HL-60 (cell line): Measurements from ENCODE around the gene SSH2.

Source experiments
- DNase-seq, 2 experiments: peaks; one replicate each; pipeline ENCODE4 v3.0.0-alpha.2; 2010 to 2020; ENCODE audit warnings: low read depth in 1 of 2, low spot score in 1 of 2
- H3K27ac ChIP-seq: fragments of 250-450 bp; sonication (Bioruptor Pico); replicated peaks from 2 replicates; pipeline ENCODE4 v1.5.1; 2020; ENCODE audit warnings: mild to moderate bottlenecking, moderate library complexity
- H3K27me3 ChIP-seq: fragments of 250-450 bp; sonication (Bioruptor Pico); 2 replicates; pipeline ENCODE4 v1.5.1; 2021; ENCODE audit warnings: mild to moderate bottlenecking, moderate library complexity; ENCODE audit not compliant: insufficient read depth, poor library complexity, severe bottlenecking
- H3K4me3 ChIP-seq: replicated peaks from 2 replicates; pipeline ENCODE4 v1.5.1; 2011; ENCODE audit warnings: mild to moderate bottlenecking, control low read depth, low read length; ENCODE audit not compliant: insufficient read depth
- GABPA ChIP-seq: IDR thresholded peaks from 2 replicates; pipeline ENCODE4 v1.6.1; 2012; ENCODE audit warnings: low read depth
- POLR2AphosphoS5 ChIP-seq: IDR thresholded peaks from 2 replicates; pipeline ENCODE4 v1.6.1; 2012; ENCODE audit warnings: low read depth
- SPI1 ChIP-seq: IDR thresholded peaks from 2 replicates; pipeline ENCODE4 v1.6.1; 2012; ENCODE audit warnings: low read depth, mild to moderate bottlenecking, borderline replicate concordance
- TF ChIP-seq, protein P1 (sequence below): IDR thresholded peaks from 2 replicates; pipeline ENCODE4 v1.6.1; 2012; ENCODE audit warnings: low read depth; ENCODE audit not compliant: insufficient replicate concordance
- TF ChIP-seq, protein P2 (sequence below): IDR thresholded peaks from one replicate; pipeline ENCODE4 v1.5.1; 2011; ENCODE audit warnings: low read length, control low read depth, inconsistent platforms; ENCODE audit not compliant: insufficient read depth

The SSH2 gene

DNA sequence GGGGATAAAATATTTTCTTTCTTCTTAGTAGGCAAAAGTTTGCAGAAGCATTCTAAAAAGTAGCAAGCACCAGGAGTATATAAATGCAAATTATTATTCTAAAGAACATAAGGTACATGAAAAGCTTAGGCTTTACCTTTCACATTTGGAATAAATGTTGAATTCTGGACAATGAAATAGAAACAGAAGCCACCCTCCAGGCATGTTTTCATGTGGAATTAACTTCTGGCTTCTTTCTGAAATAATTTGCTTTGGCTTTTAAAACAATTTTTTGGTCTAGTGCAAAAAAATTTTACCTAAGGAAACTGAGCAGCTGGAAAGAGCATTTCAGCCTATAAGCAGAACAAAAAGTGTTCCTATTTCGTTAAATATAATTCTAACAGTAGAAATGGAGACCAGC lies 197.8 kb downstream of the SSH2 start:
- H3K27ac ChIP-seq, result no peak overlapping the region
- no peak for TF ChIP-seq POLR2AphosphoS5
- TF ChIP-seq, protein P1, sequence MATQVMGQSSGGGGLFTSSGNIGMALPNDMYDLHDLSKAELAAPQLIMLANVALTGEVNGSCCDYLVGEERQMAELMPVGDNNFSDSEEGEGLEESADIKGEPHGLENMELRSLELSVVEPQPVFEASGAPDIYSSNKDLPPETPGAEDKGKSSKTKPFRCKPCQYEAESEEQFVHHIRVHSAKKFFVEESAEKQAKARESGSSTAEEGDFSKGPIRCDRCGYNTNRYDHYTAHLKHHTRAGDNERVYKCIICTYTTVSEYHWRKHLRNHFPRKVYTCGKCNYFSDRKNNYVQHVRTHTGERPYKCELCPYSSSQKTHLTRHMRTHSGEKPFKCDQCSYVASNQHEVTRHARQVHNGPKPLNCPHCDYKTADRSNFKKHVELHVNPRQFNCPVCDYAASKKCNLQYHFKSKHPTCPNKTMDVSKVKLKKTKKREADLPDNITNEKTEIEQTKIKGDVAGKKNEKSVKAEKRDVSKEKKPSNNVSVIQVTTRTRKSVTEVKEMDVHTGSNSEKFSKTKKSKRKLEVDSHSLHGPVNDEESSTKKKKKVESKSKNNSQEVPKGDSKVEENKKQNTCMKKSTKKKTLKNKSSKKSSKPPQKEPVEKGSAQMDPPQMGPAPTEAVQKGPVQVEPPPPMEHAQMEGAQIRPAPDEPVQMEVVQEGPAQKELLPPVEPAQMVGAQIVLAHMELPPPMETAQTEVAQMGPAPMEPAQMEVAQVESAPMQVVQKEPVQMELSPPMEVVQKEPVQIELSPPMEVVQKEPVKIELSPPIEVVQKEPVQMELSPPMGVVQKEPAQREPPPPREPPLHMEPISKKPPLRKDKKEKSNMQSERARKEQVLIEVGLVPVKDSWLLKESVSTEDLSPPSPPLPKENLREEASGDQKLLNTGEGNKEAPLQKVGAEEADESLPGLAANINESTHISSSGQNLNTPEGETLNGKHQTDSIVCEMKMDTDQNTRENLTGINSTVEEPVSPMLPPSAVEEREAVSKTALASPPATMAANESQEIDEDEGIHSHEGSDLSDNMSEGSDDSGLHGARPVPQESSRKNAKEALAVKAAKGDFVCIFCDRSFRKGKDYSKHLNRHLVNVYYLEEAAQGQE, result no peak
- TF ChIP-seq, protein P2, sequence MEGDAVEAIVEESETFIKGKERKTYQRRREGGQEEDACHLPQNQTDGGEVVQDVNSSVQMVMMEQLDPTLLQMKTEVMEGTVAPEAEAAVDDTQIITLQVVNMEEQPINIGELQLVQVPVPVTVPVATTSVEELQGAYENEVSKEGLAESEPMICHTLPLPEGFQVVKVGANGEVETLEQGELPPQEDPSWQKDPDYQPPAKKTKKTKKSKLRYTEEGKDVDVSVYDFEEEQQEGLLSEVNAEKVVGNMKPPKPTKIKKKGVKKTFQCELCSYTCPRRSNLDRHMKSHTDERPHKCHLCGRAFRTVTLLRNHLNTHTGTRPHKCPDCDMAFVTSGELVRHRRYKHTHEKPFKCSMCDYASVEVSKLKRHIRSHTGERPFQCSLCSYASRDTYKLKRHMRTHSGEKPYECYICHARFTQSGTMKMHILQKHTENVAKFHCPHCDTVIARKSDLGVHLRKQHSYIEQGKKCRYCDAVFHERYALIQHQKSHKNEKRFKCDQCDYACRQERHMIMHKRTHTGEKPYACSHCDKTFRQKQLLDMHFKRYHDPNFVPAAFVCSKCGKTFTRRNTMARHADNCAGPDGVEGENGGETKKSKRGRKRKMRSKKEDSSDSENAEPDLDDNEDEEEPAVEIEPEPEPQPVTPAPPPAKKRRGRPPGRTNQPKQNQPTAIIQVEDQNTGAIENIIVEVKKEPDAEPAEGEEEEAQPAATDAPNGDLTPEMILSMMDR, result no peak
- H3K4me3 ChIP-seq, result no peak overlapping the region
- no peak for DNase-seq
- H3K27me3 ChIP-seq, result no peaks in the 10 kb centered on the region

DNA sequence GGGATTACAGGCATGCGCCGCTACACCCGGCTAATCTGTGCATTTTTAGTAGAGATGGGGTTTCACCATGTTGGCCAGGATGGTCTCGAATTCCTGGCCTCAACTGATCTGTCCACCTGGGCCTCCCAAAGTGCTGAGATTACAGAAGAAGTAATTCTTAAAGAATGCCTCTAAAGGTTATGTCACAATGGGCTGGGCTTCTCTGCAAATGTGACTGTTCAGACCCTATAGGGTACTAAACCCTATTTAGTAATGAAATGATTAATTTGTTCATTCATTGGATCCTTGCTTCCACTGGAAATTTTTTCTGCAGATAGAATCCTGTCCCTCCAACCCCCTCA lies 198.5 kb downstream of the SSH2 start:
- no peaks in the 10 kb centered on the region for H3K27me3 ChIP-seq
- H3K4me3 ChIP-seq, result no peak overlapping the region
- TF ChIP-seq, protein P2, result no peak
- TF ChIP-seq POLR2AphosphoS5 (no peak), GABPA (no peak), SPI1 (no peak)
- TF ChIP-seq, protein P1, result no peak
- no peak overlapping the region for H3K27ac ChIP-seq
- DNase-seq, result no peak

DNA sequence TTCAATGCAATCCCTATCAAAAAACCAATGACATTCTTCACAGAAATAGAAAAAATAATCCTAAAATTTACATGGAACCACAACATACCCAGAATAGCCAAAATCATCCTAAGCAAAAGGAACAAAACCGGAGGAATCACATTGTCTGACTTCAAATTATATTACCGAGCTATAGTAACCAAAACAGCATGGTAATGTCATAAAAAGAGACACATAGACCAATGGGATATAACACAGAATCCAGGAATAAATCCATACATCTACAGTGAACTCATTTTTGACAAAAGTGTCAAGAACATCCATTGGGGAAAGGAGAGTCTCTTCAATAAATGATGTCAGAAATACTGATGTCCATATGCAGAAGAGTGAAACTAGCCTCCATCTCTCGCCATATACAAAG lies 201.5 kb downstream of the SSH2 start:
- Histone ChIP-seq H3K27ac (no peak overlapping the region), H3K27me3 (no peaks in the 10 kb centered on the region), H3K4me3 (no peak overlapping the region)
- TF ChIP-seq SPI1 (no peak), GABPA (no peak)
- TF ChIP-seq, protein P1, result no peak
- TF ChIP-seq, protein P2, result no peak
- no peak for DNase-seq
